GM19467 (cell line): Measurements from ENCODE around the gene SYNPO.

Source experiments
- ATAC-seq: cut with Tn5 transposase; IDR thresholded peaks from one replicate; pipeline ENCODE4 v1.9.1; 2021; ENCODE audit warnings: mild to moderate bottlenecking, moderate library complexity; ENCODE audit not compliant: unreplicated experiment

SYNPO gene

GRCh38 chr5:150653762-150654556 lies 13.5 kb downstream of the SYNPO start:
- no peak for ATAC-seq

- ATAC-seq, result no peak
Observed at GRCh38 chr5:150655221-150655620, 14.8 kb downstream of the SYNPO start.

DNA sequence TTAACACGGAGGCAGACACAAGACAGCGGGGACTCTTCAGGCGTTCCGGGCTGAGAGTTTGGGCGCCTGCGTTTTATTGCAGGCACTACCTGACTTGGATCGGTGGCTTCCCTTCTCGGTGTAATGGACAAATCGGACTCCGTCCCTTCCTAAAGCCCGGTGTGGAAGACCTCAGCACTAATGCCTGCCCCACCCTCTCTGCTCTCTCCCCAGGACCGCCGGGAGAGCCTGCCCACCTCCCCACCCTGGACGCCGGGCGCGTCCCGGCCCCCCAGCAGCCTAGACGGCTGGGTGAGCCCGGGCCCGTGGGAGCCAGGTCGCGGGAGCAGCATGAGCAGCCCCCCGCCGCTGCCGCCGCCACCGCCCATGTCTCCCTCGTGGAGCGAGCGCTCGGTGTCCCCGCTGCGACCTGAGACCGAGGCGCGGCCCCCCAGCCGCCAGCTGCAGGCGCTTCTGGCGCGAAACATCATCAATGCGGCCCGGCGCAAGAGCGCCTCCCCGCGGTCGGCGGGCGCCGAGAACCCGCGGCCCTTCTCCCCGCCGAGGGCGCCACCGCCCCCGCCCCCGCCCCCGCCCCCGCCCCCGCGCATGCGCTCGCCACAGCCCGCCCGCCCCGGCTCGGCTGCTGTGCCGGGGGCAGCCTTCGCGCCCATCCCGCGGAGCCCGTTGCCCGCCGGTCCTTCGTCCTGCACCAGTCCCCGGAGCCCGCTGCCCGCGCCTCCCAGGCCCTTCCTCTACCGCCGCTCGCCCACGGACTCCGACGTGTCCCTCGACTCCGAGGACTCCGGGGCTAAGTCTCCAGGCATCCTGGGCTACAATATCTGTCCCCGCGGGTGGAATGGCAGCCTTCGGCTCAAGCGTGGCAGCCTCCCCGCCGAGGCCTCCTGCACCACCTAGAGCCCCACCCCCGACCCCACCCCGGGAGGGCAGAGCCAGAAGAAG lies 16.0 kb downstream of the SYNPO start:
- ATAC-seq, result peak; percentile 70

DNA sequence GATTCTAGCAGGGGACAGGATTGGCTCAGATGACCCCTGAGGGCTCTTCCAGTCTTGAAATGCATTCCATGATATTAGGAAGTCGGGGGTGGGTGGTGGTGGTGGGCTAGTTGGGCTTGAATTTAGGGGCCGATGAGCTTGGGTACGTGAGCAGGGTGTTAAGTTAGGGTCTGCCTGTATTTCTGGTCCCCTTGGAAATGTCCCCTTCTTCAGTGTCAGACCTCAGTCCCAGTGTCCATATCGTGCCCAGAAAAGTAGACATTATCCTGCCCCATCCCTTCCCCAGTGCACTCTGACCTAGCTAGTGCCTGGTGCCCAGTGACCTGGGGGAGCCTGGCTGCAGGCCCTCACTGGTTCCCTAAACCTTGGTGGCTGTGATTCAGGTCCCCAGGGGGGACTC lies 17.7 kb downstream of the SYNPO start:
- no peak for ATAC-seq

DNA sequence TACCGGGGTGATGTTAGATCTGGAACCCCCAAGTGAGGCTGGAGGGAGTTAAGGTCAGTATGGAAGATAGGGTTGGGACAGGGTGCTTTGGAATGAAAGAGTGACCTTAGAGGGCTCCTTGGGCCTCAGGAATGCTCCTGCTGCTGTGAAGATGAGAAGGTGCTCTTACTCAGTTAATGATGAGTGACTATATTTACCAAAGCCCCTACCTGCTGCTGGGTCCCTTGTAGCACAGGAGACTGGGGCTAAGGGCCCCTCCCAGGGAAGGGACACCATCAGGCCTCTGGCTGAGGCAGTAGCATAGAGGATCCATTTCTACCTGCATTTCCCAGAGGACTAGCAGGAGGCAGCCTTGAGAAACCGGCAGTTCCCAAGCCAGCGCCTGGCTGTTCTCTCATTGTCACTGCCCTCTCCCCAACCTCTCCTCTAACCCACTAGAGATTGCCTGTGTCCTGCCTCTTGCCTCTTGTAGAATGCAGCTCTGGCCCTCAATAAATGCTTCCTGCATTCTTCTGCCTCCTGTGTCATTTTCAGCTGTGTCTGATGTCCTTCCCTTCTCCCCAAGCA lies 18.3 kb downstream of the SYNPO start:
- no peak for ATAC-seq

DNA sequence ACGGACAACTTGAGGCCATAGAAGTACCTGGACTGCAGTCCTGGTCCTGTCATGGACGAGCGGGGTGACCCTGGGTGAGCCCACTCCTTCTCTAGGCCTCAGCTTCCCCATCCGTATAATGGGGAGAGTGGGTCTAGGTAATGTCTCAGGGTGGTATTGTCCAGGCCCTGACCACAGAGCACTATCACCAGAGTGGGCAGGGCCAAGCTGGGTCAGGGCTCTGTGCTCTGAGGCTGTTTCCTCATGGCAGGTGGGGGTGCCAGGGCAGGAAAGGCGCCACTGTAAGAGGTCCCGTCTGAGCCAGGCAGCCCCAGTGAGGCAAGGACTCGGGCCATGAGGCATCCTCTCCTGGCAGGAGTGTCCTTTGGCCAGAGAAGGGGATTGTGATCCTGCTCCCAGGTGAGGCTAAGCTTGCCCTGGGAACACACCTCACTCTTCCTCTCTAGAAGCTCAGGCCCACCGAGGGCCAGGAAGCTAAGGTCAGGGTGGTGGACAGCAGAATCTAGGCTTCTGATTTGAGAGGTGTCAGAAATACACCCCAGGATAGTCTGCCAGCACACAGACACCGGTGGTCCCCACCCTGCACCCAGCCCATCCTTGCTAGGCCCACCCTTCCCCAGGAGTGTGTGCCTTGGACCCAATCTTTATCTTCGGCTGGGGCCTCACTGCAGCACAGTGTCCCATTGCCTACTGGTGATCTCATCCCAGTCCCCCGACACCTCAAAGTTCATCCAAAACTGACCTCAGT lies 19.1 kb downstream of the SYNPO start:
- ATAC-seq, result no peak

DNA sequence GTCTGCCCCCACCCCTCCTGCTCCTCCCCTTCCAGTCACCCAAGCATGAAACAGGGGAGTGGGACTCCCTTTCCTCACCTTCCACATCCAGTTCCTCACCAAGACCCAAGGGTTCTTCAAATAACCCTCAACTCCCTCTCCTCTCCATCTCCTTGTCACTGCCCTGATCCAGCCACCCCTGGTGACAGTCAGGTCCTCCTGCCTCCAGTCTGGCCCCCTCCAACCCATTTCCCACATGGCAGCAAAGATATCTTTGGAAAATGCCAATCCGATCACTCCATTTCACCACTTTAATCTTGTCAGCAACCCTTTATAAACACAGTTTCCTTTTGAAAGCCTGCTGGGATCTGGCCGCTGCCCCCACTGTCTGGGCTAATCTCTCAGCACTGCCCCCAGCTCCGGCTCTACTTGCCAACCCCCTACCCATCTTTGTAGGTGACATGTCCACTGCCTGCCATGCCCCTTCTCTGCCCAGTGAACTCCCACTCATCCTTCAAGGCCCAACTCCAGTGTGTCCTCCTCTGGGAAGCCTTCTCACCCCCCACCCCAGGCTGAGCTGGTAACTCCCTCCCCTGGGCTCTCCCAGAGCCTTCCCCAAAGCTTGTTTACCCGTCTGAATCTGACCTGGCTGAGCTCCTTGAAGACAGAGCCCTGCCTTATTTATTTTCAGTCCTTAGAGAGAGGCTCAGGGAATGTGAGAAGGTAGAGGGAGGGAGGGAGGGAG lies 19.8 kb downstream of the SYNPO start:
- no peak for ATAC-seq

DNA sequence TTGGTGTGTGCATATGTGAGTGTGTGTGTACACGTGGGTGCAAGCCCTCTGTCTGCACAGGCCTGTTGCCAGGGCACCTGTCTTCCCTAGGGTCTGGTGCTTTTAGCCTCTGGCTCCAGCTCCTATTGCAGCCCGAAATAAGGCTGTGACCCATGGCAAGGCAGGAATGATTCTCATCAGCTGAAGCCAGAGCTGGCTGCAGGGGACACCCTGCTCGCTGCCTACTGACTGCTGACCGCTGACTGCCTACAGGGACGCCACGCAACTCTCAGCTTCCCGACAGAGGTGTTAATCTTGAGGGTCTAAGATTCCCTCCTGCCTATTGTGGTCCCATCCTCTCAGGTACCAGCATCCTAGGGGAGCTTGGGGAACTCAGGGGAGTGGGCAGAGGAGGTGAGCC lies 20.6 kb downstream of the SYNPO start, which contains the start of gene MYOZ3:
MYOZ3 (plus strand) TSS at position 166 of the 400 bp plus-strand sequence. CDS start 1,691 bp downstream, outside the sequence.
- no peak for ATAC-seq

DNA sequence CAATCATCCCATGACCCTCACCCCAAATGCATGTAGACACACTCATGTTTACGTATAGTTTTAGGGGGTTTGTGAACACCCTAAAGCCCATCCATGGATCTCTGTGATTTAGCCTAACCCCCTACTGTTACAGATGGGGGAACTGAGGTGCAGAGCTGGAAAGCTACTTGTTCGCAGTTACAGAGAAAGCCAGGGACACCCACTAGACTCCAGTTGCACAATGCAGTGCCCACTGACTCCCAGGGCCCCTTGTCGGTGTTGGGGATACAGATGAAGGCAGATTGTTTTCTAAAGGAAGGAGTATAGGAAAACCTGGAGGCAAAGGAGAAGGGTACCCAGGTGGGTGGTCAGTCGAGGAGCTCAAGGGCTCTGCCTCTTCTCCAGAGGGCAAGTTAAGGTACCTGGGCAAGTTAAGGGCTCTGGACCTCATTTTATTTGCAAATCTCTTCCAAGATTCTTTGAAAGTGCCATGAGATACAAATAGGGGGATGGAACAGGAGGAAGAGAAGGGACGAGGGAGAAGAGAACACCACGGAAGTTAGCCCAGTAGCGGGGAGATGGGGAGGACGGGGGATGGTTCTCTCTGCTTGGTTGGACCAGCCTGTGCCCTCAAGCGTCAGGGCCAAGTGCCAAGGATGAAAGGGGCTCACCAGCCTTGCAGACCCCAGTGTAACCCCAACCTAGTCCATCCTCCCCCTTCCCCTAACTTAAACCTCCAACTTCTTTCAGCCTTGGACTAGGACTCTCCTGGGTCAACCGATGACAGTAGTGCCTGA lies 21.5 kb downstream of the SYNPO start:
- ATAC-seq, result no peak

DNA sequence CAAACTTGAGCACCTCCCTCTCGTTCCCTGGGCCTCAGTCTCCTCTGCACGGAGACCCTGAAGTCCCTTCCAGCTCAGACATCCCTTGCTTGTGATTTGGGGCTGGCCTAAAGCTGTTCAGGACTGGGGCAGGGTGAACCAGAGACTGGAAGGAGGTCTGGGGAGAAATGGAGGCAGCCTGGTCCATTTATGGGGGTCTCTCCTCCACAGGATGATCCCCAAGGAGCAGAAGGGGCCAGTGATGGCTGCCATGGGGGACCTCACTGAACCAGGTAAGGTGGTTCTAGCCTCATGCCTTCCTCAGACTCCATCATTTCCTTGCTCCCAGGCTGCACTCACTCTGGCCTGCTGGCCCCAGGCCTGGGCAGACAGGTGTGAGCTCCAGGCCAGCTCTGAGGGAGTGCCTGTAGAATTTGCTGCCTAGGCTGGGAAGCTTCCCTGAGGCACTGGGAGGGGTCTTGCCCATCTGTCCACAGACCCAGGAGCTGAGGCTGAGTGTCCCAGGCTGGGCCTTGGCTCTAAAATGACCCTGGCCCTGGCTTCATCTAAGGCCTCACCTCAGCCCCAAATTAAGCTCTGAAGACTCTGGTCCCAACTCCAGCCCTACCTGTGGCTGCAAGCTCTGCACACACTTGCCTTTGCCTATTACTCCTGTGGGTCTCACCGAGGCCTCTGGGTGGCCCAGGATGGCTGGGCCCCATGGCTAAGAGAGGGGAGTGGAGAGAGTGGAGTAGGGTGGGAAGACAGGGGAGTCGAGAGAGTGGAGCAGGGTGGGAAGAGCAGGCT lies 22.5 kb downstream of the SYNPO start:
- no peak for ATAC-seq

DNA sequence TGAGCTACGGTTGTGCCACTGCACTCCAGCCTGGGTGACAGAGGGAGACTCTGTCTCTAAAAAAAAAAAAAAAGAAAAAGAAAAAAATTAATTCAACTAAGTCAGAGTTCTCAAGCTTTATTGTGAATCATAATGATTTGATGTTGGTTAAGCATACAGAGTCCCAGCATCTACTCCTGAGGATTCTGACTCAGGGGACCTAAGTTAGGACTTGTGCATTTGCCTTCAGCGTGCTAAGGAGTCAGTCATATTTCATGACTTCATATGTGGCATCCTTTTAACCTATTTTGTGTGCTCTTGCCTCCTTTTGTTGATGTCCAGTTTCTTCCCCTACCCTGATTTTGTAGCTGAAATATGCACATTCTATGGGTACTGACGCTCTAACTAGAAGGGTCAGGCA lies 23.5 kb downstream of the SYNPO start:
- no peak for ATAC-seq

DNA sequence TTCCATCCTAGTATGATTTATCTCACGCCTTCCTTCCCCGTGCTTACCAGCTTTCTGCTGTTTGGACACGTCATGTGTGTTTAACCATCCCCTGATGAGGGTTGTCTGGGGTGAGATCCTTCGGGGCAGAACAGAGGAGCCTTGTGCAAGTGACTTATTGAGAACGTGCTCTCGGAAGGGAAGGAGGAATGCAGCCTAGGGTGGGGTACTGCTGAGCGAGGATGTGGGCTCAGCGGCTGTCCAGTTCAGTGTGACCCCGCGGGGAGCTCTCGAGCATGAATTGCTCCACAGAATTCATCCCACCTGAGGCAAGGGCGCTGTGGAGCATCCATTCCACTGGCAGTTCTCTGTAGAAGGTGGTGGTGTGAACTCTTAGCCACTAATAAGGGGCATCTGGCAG lies 24.6 kb downstream of the SYNPO start:
- ATAC-seq, result no peak

DNA sequence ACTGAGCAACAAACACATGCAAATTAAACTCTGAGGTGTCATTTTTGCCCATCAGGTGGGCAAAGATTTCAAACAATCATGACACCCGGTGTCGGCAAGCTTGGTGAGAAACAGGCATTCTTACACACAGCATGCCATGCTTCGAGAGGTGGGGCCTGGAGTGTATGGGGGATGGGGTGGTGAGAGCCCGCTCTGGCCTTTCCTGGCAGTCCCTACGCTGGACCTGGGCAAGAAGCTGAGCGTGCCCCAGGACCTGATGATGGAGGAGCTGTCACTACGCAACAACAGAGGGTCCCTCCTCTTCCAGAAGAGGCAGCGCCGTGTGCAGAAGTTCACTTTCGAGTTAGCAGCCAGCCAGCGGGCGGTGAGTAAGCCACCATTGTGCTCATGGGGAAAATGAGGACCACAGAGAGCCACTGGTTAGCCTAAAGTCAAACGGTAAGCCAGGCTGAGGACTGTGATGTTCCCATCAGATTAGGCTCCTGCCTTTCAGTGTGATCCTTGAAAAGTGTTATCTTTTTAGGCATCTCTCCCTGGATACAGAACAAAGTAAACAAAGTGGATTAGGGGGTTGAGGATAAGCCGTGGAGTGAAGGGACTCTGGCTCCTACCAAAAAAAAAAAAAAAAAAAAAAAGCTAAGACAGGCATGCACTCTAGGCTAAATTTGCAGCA lies 30.0 kb downstream of the SYNPO start:
- ATAC-seq, result no peak

DNA sequence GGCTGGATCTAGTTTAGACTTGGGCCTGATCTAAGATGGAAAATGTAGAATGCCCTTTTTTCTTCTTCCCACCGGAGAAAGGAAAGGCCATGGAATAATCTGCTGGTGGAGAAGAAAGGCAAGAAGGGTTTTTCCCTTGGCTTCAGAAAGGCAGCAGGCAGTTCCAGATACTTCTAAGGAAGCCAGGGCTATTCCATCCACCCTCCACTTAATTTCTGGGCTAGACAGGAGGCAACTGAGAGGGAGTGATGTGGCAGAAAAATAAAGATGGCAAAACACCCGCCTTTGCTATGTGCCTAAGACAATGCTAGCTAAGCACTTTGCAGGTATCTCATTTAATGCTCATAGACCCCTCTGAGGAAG lies 30.5 kb downstream of the SYNPO start:
- no peak for ATAC-seq

GRCh38 chr5:150671509-150672236 lies 31.2 kb downstream of the SYNPO start:
- ATAC-seq, result no peak

GRCh38 chr5:150672237-150672883 lies 31.9 kb downstream of the SYNPO start:
- no peak for ATAC-seq

DNA sequence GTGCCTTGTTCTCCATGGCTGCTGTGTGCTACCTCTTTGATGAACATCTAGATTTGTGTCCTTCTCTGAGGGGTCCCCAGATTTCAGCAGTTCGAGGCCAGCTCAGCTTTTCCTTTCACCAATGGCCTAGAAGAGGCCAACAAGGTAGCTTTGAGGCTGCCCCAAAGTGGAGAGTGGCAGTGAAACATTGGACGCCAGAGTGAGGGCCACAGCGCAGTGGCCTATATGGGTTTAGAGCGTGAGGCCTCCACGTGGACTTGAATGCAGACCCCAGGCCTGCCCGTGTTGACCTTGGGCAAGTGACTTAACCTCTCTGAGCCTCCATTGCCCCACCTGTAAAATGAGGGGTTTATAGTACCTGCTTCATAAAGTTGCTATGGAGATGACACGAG lies 32.4 kb downstream of the SYNPO start:
- ATAC-seq, result no peak
